Tibial artery (tissue), 4 donors: ENCODE measurements around the gene SLC17A1.
"Not testable (repeated sequence)": the region's sequence is repeated elsewhere in the genome, so short reads cannot be mapped to it uniquely, and the experiment has no call there.

ENCODE experiments used
- DNase-seq, 2 donors: peaks; one replicate each; pipeline ENCODE4 v3.0.0-alpha.2; 2019
- H3K27ac ChIP-seq, 2 donors: fragments of 200-600 bp; sonication (generic) in 1 of 2; 1 replicate in 1 of 2; 2 replicates in 1 of 2; pipeline ENCODE4 v1.5.1; 2018 to 2019; ENCODE audit warnings: mild to moderate bottlenecking in 1 of 2
- H3K27me3 ChIP-seq, 2 donors: fragments of 200-600 bp; sonication (generic) in 1 of 2; one replicate each; pipeline versions ENCODE4 v1.5.1 to v1.6.0; 2016 to 2019
- H3K36me3 ChIP-seq, 3 donors: fragments of 200-600 bp; sonication (generic) in 2 of 3; one replicate each; pipeline ENCODE4 v1.5.1; 2016 to 2019; ENCODE audit warnings: mild to moderate bottlenecking in 2 of 3
- H3K4me1 ChIP-seq, 4 donors: fragments of 200-600 bp; sonication (generic) in 2 of 4; 1 replicate in 3 of 4; 2 replicates in 1 of 4; pipeline ENCODE4 v1.5.1; 2016 to 2019
- H3K4me3 ChIP-seq, 2 donors: fragments of 200-600 bp; sonication (generic) in 1 of 2; 1 replicate in 1 of 2; 2 replicates in 1 of 2; pipeline ENCODE4 v1.5.1; 2018 to 2019; ENCODE audit warnings: mild to moderate bottlenecking in 2 of 2
- H3K9me3 ChIP-seq, 3 donors: fragments of 200-600 bp; sonication (generic) in 1 of 3; one replicate each; pipeline ENCODE4 v1.5.1; 2016 to 2019
- intact Hi-C: fragments of 100-400 bp; cut with DNase I; formaldehyde crosslinking; loops from one replicate; pipeline ENCODE4 v1.15.0; 2023; ENCODE audit warnings: low total_unique reads
- TF ChIP-seq, protein P1 (sequence below), 2 experiments: fragments of 200-600 bp in 1 of 2; fragments of 450-650 bp in 1 of 2; IDR thresholded peaks; one replicate each; pipeline ENCODE4 v1.5.1; 2017 to 2019; ENCODE audit warnings: antibody characterized with exemption in 2 of 2, mild to moderate bottlenecking in 1 of 2, moderate library complexity in 1 of 2

The SLC17A1 gene

DNA sequence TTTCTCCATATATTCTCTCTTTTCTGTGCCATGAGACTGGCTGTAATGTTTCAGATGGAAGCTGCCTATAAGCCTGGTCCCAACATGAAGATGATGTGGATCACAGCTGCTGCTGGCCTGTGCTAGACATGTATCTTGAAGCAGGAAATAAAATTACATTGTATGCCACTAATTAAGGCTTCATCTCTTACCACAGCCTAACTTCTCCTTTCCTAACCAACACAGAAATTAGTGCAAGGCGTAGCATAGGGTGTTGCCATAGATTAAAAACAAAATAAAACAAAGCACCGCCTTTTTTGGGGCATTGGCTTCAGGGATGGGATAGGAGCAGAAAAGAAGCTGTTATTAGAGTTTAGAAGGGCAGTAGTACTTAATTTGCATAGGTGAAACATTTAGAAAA lies 82.0 kb downstream of the SLC17A1 start:
- TF ChIP-seq, protein P1, sequence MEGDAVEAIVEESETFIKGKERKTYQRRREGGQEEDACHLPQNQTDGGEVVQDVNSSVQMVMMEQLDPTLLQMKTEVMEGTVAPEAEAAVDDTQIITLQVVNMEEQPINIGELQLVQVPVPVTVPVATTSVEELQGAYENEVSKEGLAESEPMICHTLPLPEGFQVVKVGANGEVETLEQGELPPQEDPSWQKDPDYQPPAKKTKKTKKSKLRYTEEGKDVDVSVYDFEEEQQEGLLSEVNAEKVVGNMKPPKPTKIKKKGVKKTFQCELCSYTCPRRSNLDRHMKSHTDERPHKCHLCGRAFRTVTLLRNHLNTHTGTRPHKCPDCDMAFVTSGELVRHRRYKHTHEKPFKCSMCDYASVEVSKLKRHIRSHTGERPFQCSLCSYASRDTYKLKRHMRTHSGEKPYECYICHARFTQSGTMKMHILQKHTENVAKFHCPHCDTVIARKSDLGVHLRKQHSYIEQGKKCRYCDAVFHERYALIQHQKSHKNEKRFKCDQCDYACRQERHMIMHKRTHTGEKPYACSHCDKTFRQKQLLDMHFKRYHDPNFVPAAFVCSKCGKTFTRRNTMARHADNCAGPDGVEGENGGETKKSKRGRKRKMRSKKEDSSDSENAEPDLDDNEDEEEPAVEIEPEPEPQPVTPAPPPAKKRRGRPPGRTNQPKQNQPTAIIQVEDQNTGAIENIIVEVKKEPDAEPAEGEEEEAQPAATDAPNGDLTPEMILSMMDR (IDR thresholded peaks at IDR 0.05): no peak
- intact Hi-C loops: no loop called here
- Histone ChIP-seq H3K9me3 (no peaks in the 10 kb centered on the region), H3K27ac (no peak overlapping the region), H3K4me3 (no peak overlapping the region), H3K36me3 (no peaks in the 10 kb centered on the region), H3K4me1 (no peaks in the 10 kb centered on the region), H3K27me3 (no peaks in the 10 kb centered on the region)
- no peak for DNase-seq

DNA sequence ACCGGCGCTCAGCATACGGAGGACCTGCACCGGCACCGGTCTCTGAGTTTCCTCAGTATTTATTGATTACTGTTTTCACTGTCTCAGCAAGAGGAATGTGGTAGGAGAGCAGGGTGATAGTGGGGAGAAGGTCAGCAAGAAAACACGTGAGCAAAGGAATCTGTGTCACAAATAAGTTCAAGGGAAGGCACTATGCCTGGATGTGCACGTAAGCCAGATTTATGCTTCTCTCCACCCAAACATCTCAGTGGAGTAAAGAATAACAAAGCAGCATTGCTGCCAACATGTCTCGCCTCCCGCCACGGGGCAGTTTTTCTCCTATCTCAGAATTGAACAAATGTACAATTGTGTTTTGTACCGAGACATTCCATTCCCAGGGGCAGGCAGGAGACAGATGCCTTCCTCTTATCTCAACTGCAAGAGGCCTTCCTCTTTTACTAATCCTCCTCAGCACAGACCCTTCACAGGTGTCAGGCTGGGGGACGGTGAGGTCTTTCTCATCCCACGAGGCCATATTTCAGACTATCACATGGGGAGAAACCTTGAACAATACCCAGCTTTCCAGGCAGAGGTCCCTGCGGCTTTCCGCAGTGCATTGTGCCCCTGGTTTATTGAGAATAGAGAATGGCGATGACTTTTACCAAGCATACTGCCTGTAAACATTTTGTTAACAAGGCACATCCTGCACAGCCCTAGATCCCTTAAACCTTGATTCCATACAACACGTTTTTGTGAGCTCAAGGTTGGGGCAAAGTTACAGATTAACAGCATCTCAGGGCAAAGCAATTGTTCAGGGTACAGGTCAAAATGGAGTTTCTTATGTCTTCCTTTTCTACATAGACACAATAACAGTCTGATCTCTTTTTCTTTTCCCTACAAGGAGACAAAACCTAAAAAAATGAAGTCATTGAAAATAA lies 83.0 kb downstream of the SLC17A1 start:
- H3K9me3 ChIP-seq, H3K4me3 ChIP-seq, H3K27ac ChIP-seq, H3K27me3 ChIP-seq, DNase-seq, intact Hi-C loops, H3K36me3 ChIP-seq, H3K4me1 ChIP-seq: not testable (repeated sequence)

DNA sequence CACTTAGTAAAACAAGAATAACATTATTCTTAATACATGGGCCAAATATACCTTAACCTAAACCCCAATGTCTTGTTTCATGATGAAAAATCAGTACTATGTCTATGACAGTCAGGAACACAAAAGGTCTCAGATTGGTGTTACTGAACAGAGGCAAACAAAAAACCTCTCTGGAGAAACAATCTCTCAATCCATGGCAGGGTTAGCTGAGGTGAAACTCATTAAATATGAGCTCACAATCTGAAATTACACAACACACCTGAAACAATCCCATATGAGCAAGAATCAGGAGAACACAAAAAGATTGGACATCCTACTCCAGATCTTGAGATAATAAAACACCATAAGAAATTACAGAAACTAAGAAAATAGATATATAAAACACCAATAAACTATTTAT lies 83.8 kb downstream of the SLC17A1 start:
- intact Hi-C loops: no loop called here

DNA sequence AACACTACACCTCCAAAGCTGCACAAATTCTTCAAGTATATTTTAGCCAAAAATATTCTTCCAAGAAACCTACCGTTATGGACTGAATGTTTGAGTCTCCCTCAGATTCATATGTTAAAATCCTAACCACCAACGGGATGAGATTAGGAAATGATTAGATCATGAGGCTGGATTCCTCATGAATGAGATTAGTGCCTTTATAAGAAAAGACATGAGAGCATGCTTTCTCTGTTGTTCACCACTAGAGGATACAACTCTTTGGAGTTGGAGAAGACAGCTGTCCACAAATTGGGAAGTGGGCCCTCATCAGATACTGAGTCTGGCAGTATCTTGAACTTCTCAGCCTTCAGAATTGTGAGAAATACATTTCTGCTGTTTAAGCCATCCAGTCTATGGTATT lies 84.4 kb downstream of the SLC17A1 start:
- Histone ChIP-seq H3K4me1 (no peaks in the 10 kb centered on the region), H3K4me3 (no peak overlapping the region), H3K27ac (no peak overlapping the region), H3K36me3 (no peaks in the 10 kb centered on the region), H3K27me3 (no peaks in the 10 kb centered on the region), H3K9me3 (no peaks in the 10 kb centered on the region)
- TF ChIP-seq, protein P1 (IDR thresholded peaks at IDR 0.05): no peak
- no peak for DNase-seq
- intact Hi-C loops: no loop called here

More for the DNA sequence above, 83.8 kb downstream of the SLC17A1 start:
- no peaks in the 10 kb centered on the region for H3K9me3 ChIP-seq
- H3K27me3 ChIP-seq: no peaks in the 10 kb centered on the region
- H3K36me3 ChIP-seq: no peaks in the 10 kb centered on the region
- TF ChIP-seq, protein P1 (IDR thresholded peaks at IDR 0.05): no peak
- no peak overlapping the region for H3K4me3 ChIP-seq
- no peak for DNase-seq
- no peak overlapping the region for H3K27ac ChIP-seq
- H3K4me1 ChIP-seq: no peaks in the 10 kb centered on the region

DNA sequence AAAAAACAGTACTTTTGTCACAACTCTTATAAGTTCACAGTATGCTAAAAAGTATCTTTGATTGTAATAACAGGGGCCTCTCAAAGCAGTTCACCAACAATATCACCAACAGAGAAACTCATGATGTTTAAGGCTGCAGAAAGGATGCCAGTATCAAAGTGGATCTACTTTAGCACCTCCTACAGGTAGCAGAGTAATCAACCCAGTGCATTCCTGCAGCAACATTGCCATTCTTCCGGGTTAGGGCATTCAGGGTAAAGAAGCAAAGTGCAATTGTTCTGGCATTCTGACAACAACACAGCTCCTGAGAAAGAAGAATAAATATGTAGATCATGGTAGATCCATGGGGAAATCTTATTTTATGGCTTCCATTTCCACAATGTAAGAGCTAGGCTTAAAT lies 84.9 kb downstream of the SLC17A1 start:
- no peaks in the 10 kb centered on the region for H3K4me1 ChIP-seq

DNA sequence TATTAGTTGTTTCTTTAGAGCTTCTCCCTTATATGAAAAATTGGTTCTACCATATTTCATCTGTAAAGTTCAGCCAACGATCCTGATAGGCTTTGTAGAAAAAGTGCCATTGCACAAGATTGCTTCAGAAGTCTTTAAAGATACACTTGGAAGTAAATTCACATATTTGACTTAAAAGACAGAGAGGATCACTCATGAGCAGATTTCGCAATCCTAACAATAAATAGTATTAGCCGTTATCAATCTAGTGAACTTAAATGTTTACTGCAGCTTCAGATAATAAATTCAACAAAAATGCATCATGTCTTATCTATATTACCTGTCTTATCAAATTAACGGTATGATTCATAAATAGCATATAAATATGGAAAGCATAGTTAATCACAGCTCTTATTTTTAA lies 86.0 kb downstream of the SLC17A1 start:
- TF ChIP-seq, protein P1 (IDR thresholded peaks at IDR 0.05): no peak
- Histone ChIP-seq H3K36me3 (no peaks in the 10 kb centered on the region), H3K9me3 (no peaks in the 10 kb centered on the region), H3K4me1 (no peaks in the 10 kb centered on the region), H3K27me3 (no peaks in the 10 kb centered on the region), H3K4me3 (no peak overlapping the region), H3K27ac (no peak overlapping the region)
- no peak for DNase-seq
- intact Hi-C loops: no loop called here

More for the DNA sequence above, 84.9 kb downstream of the SLC17A1 start:
- Histone ChIP-seq H3K27ac (no peak overlapping the region), H3K27me3 (no peaks in the 10 kb centered on the region), H3K9me3 (no peaks in the 10 kb centered on the region), H3K4me3 (no peak overlapping the region), H3K36me3 (no peaks in the 10 kb centered on the region)
- no peak for DNase-seq
- intact Hi-C loops: no loop called here
- TF ChIP-seq, protein P1 (IDR thresholded peaks at IDR 0.05): no peak
